Suprapubic skin (tissue), 4 donors: ENCODE data around the gene RAPGEF5. TPM values are rescaled to one million over a fixed set of nuclear protein-coding genes. Genes with fewer than 3 reads are reported as not detected.

ENCODE experiments used
- DNase-seq, 2 donors: peaks; one replicate each; pipeline ENCODE4 v3.0.0-alpha.2; 2019; ENCODE audit warnings: low spot score in 2 of 2
- H3K27ac ChIP-seq: fragments of 200-600 bp; sonication (generic); one replicate; pipeline ENCODE4 v1.5.1; 2019
- H3K27me3 ChIP-seq: fragments of 200-600 bp; sonication (generic); one replicate; pipeline ENCODE4 v1.5.1; 2019
- H3K36me3 ChIP-seq: fragments of 200-600 bp; sonication (generic); one replicate; pipeline ENCODE4 v1.5.1; 2019
- H3K4me1 ChIP-seq: fragments of 200-600 bp; sonication (generic); one replicate; pipeline ENCODE4 v1.5.1; 2019
- H3K4me3 ChIP-seq: fragments of 200-600 bp; sonication (generic); one replicate; pipeline ENCODE4 v1.5.1; 2019; ENCODE audit warnings: mild to moderate bottlenecking
- H3K9me3 ChIP-seq: fragments of 200-600 bp; sonication (generic); one replicate; pipeline ENCODE4 v1.5.1; 2019
- CTCF ChIP-seq, 2 donors: fragments of 200-600 bp in 1 of 2; fragments of 450-650 bp in 1 of 2; sonication (generic) in 1 of 2; IDR thresholded peaks; one replicate each; pipeline ENCODE4 v1.5.1; 2016 to 2019; ENCODE audit warnings: antibody characterized with exemption in 2 of 2, mild to moderate bottlenecking in 1 of 2, moderate library complexity in 1 of 2
- EP300 ChIP-seq: sonication (generic); formaldehyde crosslinking; IDR thresholded peaks from one replicate; pipeline ENCODE4 v1.6.1; 2017; ENCODE audit warnings: antibody characterized with exemption
- POLR2A ChIP-seq, 2 donors: fragments of 450-650 bp; IDR thresholded peaks; one replicate each; pipeline ENCODE4 v1.6.1; 2017; ENCODE audit warnings: antibody characterized with exemption in 2 of 2, mild to moderate bottlenecking in 2 of 2, moderate library complexity in 2 of 2
- POLR2AphosphoS5 ChIP-seq, 3 donors: sonication (generic); formaldehyde crosslinking; IDR thresholded peaks; one replicate each; pipeline ENCODE4 v1.6.1; 2017; ENCODE audit warnings: antibody characterized with exemption in 3 of 3
- WGBS: methylation state at CpG from one replicate; pipeline ENCODE4 v1.1.5; 2018; 5-methylcytosine and 5-hydroxymethylcytosine counted together
- total RNA-seq, 4 donors: library from RNA; depleted of rRNA; stranded (reverse); fragments of >200 nt; gene quantifications; one replicate each; pipeline ENCODE4 v1.1.0, GENCODE V29; 2016

The RAPGEF5 gene
- total RNA-seq, 4 donors from 2014 or later, result 22.6 to 88.5 (median 26.9) TPM

- Histone ChIP-seq H3K27me3 (no peaks in the 10 kb centered on the region), H3K4me1 (peaks cover 4% of the 10 kb centered on the region), H3K36me3 (peaks cover 8% of the 10 kb centered on the region), H3K9me3 (no peaks in the 10 kb centered on the region), H3K4me3 (no peak overlapping the region), H3K27ac (no peak overlapping the region)
- no peak for TF ChIP-seq CTCF (IDR thresholded peaks at IDR 0.05)
- TF ChIP-seq POLR2AphosphoS5 (IDR thresholded peaks at IDR 0.05), result no peak
- no peak for TF ChIP-seq POLR2A (IDR thresholded peaks at IDR 0.05)
- TF ChIP-seq EP300, result no peak
- WGBS, result 52% methylated on average over 2 of the region's 2 CpGs
- DNase-seq, result no peak
Observed at GRCh38 chr7:22154143-22154529, 202.8 kb downstream of the RAPGEF5 start.

GRCh38 chr7:22153432-22154142, 203.4 kb downstream of the RAPGEF5 start:
- Histone ChIP-seq H3K27ac (no peak overlapping the region), H3K4me3 (no peak overlapping the region), H3K36me3 (peaks cover 11% of the 10 kb centered on the region), H3K9me3 (no peaks in the 10 kb centered on the region), H3K4me1 (peaks cover 4% of the 10 kb centered on the region), H3K27me3 (no peaks in the 10 kb centered on the region)
- DNase-seq, result no peak
- TF ChIP-seq POLR2A (IDR thresholded peaks at IDR 0.05) (no peak), EP300 (no peak), CTCF (IDR thresholded peaks at IDR 0.05) (no peak), POLR2AphosphoS5 (IDR thresholded peaks at IDR 0.05) (no peak)
- 79% methylated on average over 8 of the region's 8 CpGs for WGBS

DNA sequence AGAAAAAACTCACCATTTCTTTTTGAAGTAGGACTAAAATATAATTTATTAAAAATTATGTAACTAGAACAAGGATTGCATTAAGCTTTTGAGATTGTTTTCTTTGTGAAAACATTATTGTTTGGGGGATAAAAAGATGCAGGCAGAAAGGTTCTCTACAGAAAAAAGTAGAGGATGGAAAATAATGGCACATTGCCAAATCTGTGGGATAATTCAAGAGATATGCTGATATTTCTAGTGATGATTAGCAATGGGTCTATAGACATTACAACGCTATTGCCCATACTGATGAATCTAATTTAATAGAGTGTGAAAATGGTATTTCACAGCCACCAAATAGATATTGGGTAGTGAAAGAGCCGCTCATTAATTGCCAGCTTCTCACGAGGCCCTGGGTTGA, 204.3 kb downstream of the RAPGEF5 start:
- H3K27me3 ChIP-seq, result no peaks in the 10 kb centered on the region
- H3K4me3 ChIP-seq, result no peak overlapping the region
- no peaks in the 10 kb centered on the region for H3K4me1 ChIP-seq
- no peak for DNase-seq
- TF ChIP-seq POLR2A (IDR thresholded peaks at IDR 0.05) (no peak), CTCF (IDR thresholded peaks at IDR 0.05) (no peak), EP300 (no peak)
- 90% methylated on average over 3 of the region's 3 CpGs for WGBS
- peaks cover 11% of the 10 kb centered on the region for H3K36me3 ChIP-seq
- no peaks in the 10 kb centered on the region for H3K9me3 ChIP-seq
- no peak overlapping the region for H3K27ac ChIP-seq

DNA sequence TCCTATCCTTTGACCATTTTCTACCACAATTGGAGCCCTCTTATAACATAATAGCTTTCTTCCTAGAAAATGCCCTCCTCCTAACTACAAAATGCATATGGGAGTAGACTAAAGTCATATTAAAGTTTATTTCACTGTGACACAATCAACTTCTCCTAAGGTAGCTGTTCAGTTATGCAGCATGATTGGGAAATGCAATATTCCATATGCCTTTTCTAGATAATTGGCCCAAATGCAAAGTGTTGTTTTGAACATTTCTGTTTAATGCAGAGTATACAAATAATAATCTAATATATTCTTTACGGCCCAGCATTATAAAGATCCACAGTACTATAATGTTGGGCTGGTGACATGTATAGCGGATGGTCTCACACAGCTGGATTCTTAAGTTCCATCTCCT, 205.1 kb downstream of the RAPGEF5 start:
- no peak overlapping the region for H3K4me3 ChIP-seq
- no peak overlapping the region for H3K27ac ChIP-seq
- peaks cover 11% of the 10 kb centered on the region for H3K36me3 ChIP-seq
- TF ChIP-seq CTCF (IDR thresholded peaks at IDR 0.05) (no peak), POLR2A (IDR thresholded peaks at IDR 0.05) (no peak), EP300 (no peak), POLR2AphosphoS5 (IDR thresholded peaks at IDR 0.05) (no peak)
- WGBS, result 89% methylated on average over 2 of the region's 2 CpGs
- no peaks in the 10 kb centered on the region for H3K9me3 ChIP-seq
- no peaks in the 10 kb centered on the region for H3K4me1 ChIP-seq
- H3K27me3 ChIP-seq, result no peaks in the 10 kb centered on the region
- no peak for DNase-seq

DNA sequence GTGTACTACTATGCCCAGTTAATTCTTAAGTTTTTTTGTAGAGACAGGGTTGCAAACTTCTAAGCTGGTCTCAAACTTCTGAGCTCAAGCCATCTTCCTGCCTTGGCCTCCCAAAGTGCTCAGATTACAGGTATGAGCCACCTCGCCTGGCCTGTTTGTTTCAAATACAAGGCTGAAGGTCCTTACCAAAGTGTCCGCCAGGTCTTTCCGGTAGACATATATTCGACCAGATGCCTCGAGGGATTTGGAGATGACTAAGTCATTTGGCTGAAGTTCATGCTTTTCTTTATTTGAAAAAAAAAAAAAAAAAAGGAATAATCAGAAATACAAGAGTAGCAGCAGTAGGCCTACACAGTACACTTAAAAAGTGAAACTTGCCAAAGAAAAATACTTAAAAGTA, 206.7 kb downstream of the RAPGEF5 start:
- Histone ChIP-seq H3K4me3 (no peak overlapping the region), H3K36me3 (peaks cover 6% of the 10 kb centered on the region), H3K27ac (no peak overlapping the region), H3K27me3 (no peaks in the 10 kb centered on the region), H3K4me1 (no peaks in the 10 kb centered on the region), H3K9me3 (no peaks in the 10 kb centered on the region)
- DNase-seq, result no peak
- TF ChIP-seq POLR2A (IDR thresholded peaks at IDR 0.05) (no peak), POLR2AphosphoS5 (IDR thresholded peaks at IDR 0.05) (no peak), EP300 (no peak), CTCF (IDR thresholded peaks at IDR 0.05) (no peak)
- WGBS, result 43% methylated on average over 5 of the region's 5 CpGs
